Activated T-helper 1 cell treated with anti-CD3 and anti-CD28 coated beads, Interleukin-2, amount 50 U/mL, for 16 hours (primary cell): Measurements from ENCODE around the gene RBPJ.
"Not testable (repeated sequence)": the region's sequence is repeated elsewhere in the genome, so short reads cannot be mapped to it uniquely, and the experiment has no call there.

ENCODE experiments used
- DNase-seq, 2 donors: peaks; one replicate each; pipeline ENCODE4 v3.0.0-alpha.2; 2020; ENCODE audit warnings: low read depth in 1 of 2, low spot score in 1 of 2

The RBPJ gene

GRCh38 chr4:26302031-26302899 lies 18.5 kb upstream of the RBPJ start:
- no peak for DNase-seq

- DNase-seq = no peak
Observed at GRCh38 chr4:26303008-26303407, 17.8 kb upstream of the RBPJ start.

GRCh38 chr4:26307037-26307800 lies 13.6 kb upstream of the RBPJ start:
- DNase-seq = no peak

GRCh38 chr4:26308568-26308967 lies 12.2 kb upstream of the RBPJ start:
- DNase-seq = no peak

- DNase-seq = no peak
Observed at GRCh38 chr4:26310264-26310663, 10.6 kb upstream of the RBPJ start.

- DNase-seq = no peak
Observed at GRCh38 chr4:26311633-26312032, 9.2 kb upstream of the RBPJ start.

- not testable (repeated sequence) for DNase-seq
Observed at GRCh38 chr4:26315316-26315932, 5.4 kb upstream of the RBPJ start.

GRCh38 chr4:26317766-26318165 lies 3.0 kb upstream of the RBPJ start:
- DNase-seq = no peak

GRCh38 chr4:26319467-26319948 lies 1.3 kb upstream of the RBPJ start:
- peak; percentile 93 for DNase-seq

GRCh38 chr4:26319949-26320537 lies 771 bp upstream of the RBPJ start:
- DNase-seq = peak; percentile 22 to 33

GRCh38 chr4:26321373-26322221 lies 783 bp downstream of the RBPJ start:
- DNase-seq = peak; percentile 6 to 9

- no peak for DNase-seq
Observed at GRCh38 chr4:26322346-26322745, 1.5 kb downstream of the RBPJ start.

GRCh38 chr4:26323821-26324220 lies 3.0 kb downstream of the RBPJ start:
- DNase-seq = no peak

GRCh38 chr4:26325191-26325590 lies 4.4 kb downstream of the RBPJ start:
- peak in 1 of 2 donors; percentile 3 for DNase-seq

- no peak for DNase-seq
Observed at GRCh38 chr4:26326791-26327190, 6.0 kb downstream of the RBPJ start.

- DNase-seq = no peak
Observed at GRCh38 chr4:26330186-26330787, 9.5 kb downstream of the RBPJ start.

- no peak for DNase-seq
Observed at GRCh38 chr4:26330946-26331345, 10.1 kb downstream of the RBPJ start.

- DNase-seq = no peak
Observed at GRCh38 chr4:26331380-26331950, 10.7 kb downstream of the RBPJ start.

- no peak for DNase-seq
Observed at GRCh38 chr4:26334366-26334765, 13.6 kb downstream of the RBPJ start.

GRCh38 chr4:26337612-26338011 lies 16.8 kb downstream of the RBPJ start:
- DNase-seq = no peak
